GM12878 (cell line): Measurements from ENCODE around the gene TSHZ2. TPM values are rescaled to one million over a fixed set of nuclear protein-coding genes. Genes with fewer than 3 reads are reported as not detected.

Source experiments
- ATAC-seq: fragments of 200-7000 bp; cut with Tn5 transposase; 3 replicates; pipeline ENCODE4 v1.9.1; 2020; ENCODE audit warnings: mild to moderate bottlenecking, moderate library complexity
- BruUV-seq: library from RNA; stranded (reverse); fragments of 400-500 nt; replicated peaks from 2 replicates; lab custom pipeline; 2021; lab: Mats Ljungman, UMichigan
- CTCF ChIA-PET: fragments of 300-600 bp; sonication (Branson Sonifier 250); formaldehyde crosslinking; extraction: SDS; loops from one replicate; lab custom pipeline; 2021; ENCODE audit warnings: inconsistent platforms; lab: Yijun Ruan, JAX
- POLR2A ChIA-PET: fragments of 350-600 bp; formaldehyde crosslinking; extraction: SDS; loops from one replicate; lab custom pipeline; 2021; ENCODE audit warnings: inconsistent platforms; lab: Charles Lee
- RAD21 ChIA-PET: fragments of 300-600 bp; sonication (Branson Sonifier 250); formaldehyde crosslinking; loops from one replicate; lab custom pipeline; 2023; ENCODE audit warnings: antibody characterized with exemption; ENCODE audit not compliant: unreplicated experiment; lab: Charles Lee
- SMC1A ChIA-PET: fragments of 300-600 bp; sonication (Branson Sonifier 250); formaldehyde crosslinking; loops from one replicate; lab custom pipeline; 2023; ENCODE audit not compliant: unreplicated experiment, uncharacterized antibody; lab: Charles Lee
- DNase-seq: peaks from one replicate; pipeline ENCODE4 v3.0.0-alpha.2; 2011; ENCODE audit warnings: low read depth, low spot score
- FAIRE-seq: peaks from 3 replicates; lab custom pipeline; 2011; peaks lifted over from hg19 to GRCh38; lab: Jason Lieb, UNC
- H2AFZ ChIP-seq: 2 replicates; pipeline ENCODE4 v1.6.0; 2011; ENCODE audit warnings: low read depth, low read length, control low read depth; ENCODE audit not compliant: control insufficient read depth
- H3K27ac ChIP-seq: 2 replicates; pipeline ENCODE4 v1.5.1; 2011; ENCODE audit warnings: control low read depth; ENCODE audit not compliant: control insufficient read depth, insufficient read depth
- H3K27me3 ChIP-seq, 2 experiments: replicated peaks in 1 of 2; 2 replicates each; pipeline versions ENCODE4 v1.6.0 to v1.6.1; 2011; ENCODE audit warnings: low read length in 1 of 2; ENCODE audit not compliant: control insufficient read depth in 2 of 2, insufficient read depth in 2 of 2
- H3K36me3 ChIP-seq, 2 experiments: 2 replicates each; pipeline ENCODE4 v1.5.1; 2011; ENCODE audit warnings: low read length in 1 of 2; ENCODE audit not compliant: control insufficient read depth in 2 of 2, insufficient read depth in 2 of 2
- H3K4me1 ChIP-seq: 2 replicates; pipeline ENCODE4 v1.6.1; 2011; ENCODE audit warnings: mild to moderate bottlenecking, low read length, moderate library complexity, mixed read lengths; ENCODE audit not compliant: control insufficient read depth, insufficient read depth
- H3K4me2 ChIP-seq: 2 replicates; pipeline ENCODE4 v1.6.0; 2011; ENCODE audit warnings: control low read depth; ENCODE audit not compliant: control insufficient read depth, insufficient read depth
- H3K4me3 ChIP-seq: fragments of 200-600 bp; sonication (generic); 2 replicates; pipeline ENCODE4 v1.5.1; 2016
- H3K79me2 ChIP-seq: 2 replicates; pipeline ENCODE4 v1.6.0; 2011; ENCODE audit warnings: low read length; ENCODE audit not compliant: control insufficient read depth, insufficient read depth
- H3K9ac ChIP-seq: 2 replicates; pipeline ENCODE4 v1.8.0; 2011; ENCODE audit warnings: low read length, control low read depth, mixed read lengths; ENCODE audit not compliant: control insufficient read depth, insufficient read depth
- H3K9me3 ChIP-seq: replicated peaks from 3 replicates; pipeline ENCODE4 v1.5.1; 2011; ENCODE audit warnings: mild to moderate bottlenecking, low read length; ENCODE audit not compliant: control insufficient read depth, insufficient read depth
- H4K20me1 ChIP-seq: 2 replicates; pipeline ENCODE4 v1.6.0; 2011; ENCODE audit not compliant: control insufficient read depth, insufficient read depth
- REST ChIP-seq: IDR thresholded peaks from 2 replicates; pipeline ENCODE4 v1.6.1; 2012; ENCODE audit warnings: mild to moderate bottlenecking, low read depth, low read length
- WGBS: methylation state at CpG from one replicate; pipeline ENCODE4 v1.1.6; 2016; ENCODE audit warnings: low lambda C conversion rate; ENCODE audit not compliant: insufficient replicate concordance, insufficient coverage; ENCODE audit errors: missing lambda C conversion rate; 5-methylcytosine and 5-hydroxymethylcytosine counted together
- in situ Hi-C: fragments of 300-500 bp; cut with MboI; formaldehyde crosslinking; loops from 9 replicates; pipeline ENCODE4 v1.14.3; 2018; ENCODE audit warnings: mixed read lengths
- intact Hi-C: fragments of 100-400 bp; cut with micrococcal nuclease; formaldehyde crosslinking; loops from one replicate; pipeline ENCODE4 v1.14.2; 2022; ENCODE audit not compliant: unreplicated experiment
- polyA plus RNA-seq, 11 experiments: library from polyadenylated mRNA; depleted of rRNA in 4 of 11; unstranded in 6 of 11; stranded (reverse) in 5 of 11; fragments of >200 nt; fragmentation: Nextera tagmentation in 4 of 11; fragmentation: Illumina TruSeq in 1 of 11; extraction: Ambion mirVana in 4 of 11; extraction: Trizol in 1 of 11; gene quantifications; 1 replicate in 1 of 11; 2 replicates in 10 of 11; pipeline versions ENCODE4 v1.2.1 to v1.2.3, GENCODE V29; 2011 to 2016; ENCODE audit warnings: inconsistent platforms in 2 of 11, missing spikeins in 2 of 11, low read depth in 1 of 11
- total RNA-seq, 4 experiments: library from RNA; depleted of rRNA in 3 of 4; stranded (reverse); fragments of >200 nt in 3 of 4; fragmentation: Illumina TruSeq in 1 of 4; extraction: Trizol in 1 of 4; gene quantifications; 2 replicates each; pipeline versions ENCODE4 v1.2.1 to v1.2.3, GENCODE V29; 2013 to 2021

TSHZ2 gene
- total and polyA plus RNA-seq, 10 of the 15 experiments (the other 5 are each of a cell fraction or from before 2014, with no cell fraction given): 0.01 to 0.86 (median 0.13) TPM; not detected in 2

- WGBS: 21% methylated on average over 5 of the region's 5 CpGs
- ATAC-seq: no peak
- H3K4me3 ChIP-seq: no peak overlapping the region
Observed at GRCh38 chr20:53316206-53316937, 344.2 kb downstream of the TSHZ2 start.

More at GRCh38 chr20:53316206-53316937, 344.2 kb downstream of the TSHZ2 start:
- no peaks in the 10 kb centered on the region for H3K4me1 ChIP-seq
- ChIA-PET POLR2A (no interaction called here), SMC1A (interaction anchor here (0.6 kb wide), 1 partner anchor 634 kb away, joined by 4 read pairs; no protein-coding TSS in a partner anchor), CTCF (no interaction called here), RAD21 (no interaction called here)
- H3K79me2 ChIP-seq: no peaks in the 10 kb centered on the region
- H3K27me3 ChIP-seq: no peaks in the 10 kb centered on the region
- H3K9ac ChIP-seq: no peak overlapping the region
- no peak for DNase-seq
- no peak overlapping the region for H3K27ac ChIP-seq
- H2AFZ ChIP-seq: no peak overlapping the region
- FAIRE-seq: no peak
- in situ Hi-C loops (no loop called here), intact Hi-C loops (no loop called here)
- H4K20me1 ChIP-seq: no peaks in the 10 kb centered on the region
- H3K36me3 ChIP-seq: no peaks in the 10 kb centered on the region
- H3K9me3 ChIP-seq: no peaks in the 10 kb centered on the region
- BruUV-seq: no TSS peak
- TF ChIP-seq REST: no peak
- H3K4me2 ChIP-seq: no peak overlapping the region
